ENCODE data around the gene ARFGEF3. TPM values are rescaled to one million over a fixed set of nuclear protein-coding genes. Genes with fewer than 3 reads are reported as not detected.

ARFGEF3 gene
- total and polyA plus RNA-seq, 10 of the 15 experiments (the other 5 are each of a cell fraction or from before 2014, with no cell fraction given), result under 0.01 to 0.08 (median 0.02) TPM; not detected in 1

- no peak overlapping the region for H3K9ac ChIP-seq (ENCODE audit: control insufficient read depth, insufficient read depth, low read length)
- FAIRE-seq, result no peak
- WGBS (ENCODE audit: insufficient coverage, insufficient replicate concordance, low lambda C conversion rate, missing lambda C conversion rate), result 88% methylated on average over 2 of the region's 2 CpGs
Measured at GRCh38 chr6:138159246-138159645, 2.5 kb upstream of the ARFGEF3 start.

More at GRCh38 chr6:138159246-138159645, 2.5 kb upstream of the ARFGEF3 start:
- RAD21 ChIA-PET (ENCODE audit: unreplicated experiment), result no interaction called here
- DNase-seq (ENCODE audit: low read depth, low spot score) (no peak), ATAC-seq (no peak)
- no peak overlapping the region for H3K4me2 ChIP-seq (ENCODE audit: control insufficient read depth, insufficient read depth)
- intact Hi-C loops (cut with micrococcal nuclease; ENCODE audit: unreplicated experiment) (no loop called here), in situ Hi-C loops (cut with MboI) (no loop called here)
- no peaks in the 10 kb centered on the region for H4K20me1 ChIP-seq (ENCODE audit: control insufficient read depth, insufficient read depth)
- TF ChIP-seq ATF2 (IDR thresholded peaks at IDR 0.05; ENCODE audit: low read length), result no peak
- TF ChIP-seq, protein P1, sequence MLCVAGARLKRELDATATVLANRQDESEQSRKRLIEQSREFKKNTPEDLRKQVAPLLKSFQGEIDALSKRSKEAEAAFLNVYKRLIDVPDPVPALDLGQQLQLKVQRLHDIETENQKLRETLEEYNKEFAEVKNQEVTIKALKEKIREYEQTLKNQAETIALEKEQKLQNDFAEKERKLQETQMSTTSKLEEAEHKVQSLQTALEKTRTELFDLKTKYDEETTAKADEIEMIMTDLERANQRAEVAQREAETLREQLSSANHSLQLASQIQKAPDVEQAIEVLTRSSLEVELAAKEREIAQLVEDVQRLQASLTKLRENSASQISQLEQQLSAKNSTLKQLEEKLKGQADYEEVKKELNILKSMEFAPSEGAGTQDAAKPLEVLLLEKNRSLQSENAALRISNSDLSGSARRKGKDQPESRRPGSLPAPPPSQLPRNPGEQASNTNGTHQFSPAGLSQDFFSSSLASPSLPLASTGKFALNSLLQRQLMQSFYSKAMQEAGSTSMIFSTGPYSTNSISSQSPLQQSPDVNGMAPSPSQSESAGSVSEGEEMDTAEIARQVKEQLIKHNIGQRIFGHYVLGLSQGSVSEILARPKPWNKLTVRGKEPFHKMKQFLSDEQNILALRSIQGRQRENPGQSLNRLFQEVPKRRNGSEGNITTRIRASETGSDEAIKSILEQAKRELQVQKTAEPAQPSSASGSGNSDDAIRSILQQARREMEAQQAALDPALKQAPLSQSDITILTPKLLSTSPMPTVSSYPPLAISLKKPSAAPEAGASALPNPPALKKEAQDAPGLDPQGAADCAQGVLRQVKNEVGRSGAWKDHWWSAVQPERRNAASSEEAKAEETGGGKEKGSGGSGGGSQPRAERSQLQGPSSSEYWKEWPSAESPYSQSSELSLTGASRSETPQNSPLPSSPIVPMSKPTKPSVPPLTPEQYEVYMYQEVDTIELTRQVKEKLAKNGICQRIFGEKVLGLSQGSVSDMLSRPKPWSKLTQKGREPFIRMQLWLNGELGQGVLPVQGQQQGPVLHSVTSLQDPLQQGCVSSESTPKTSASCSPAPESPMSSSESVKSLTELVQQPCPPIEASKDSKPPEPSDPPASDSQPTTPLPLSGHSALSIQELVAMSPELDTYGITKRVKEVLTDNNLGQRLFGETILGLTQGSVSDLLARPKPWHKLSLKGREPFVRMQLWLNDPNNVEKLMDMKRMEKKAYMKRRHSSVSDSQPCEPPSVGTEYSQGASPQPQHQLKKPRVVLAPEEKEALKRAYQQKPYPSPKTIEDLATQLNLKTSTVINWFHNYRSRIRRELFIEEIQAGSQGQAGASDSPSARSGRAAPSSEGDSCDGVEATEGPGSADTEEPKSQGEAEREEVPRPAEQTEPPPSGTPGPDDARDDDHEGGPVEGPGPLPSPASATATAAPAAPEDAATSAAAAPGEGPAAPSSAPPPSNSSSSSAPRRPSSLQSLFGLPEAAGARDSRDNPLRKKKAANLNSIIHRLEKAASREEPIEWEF (IDR thresholded peaks at IDR 0.05; ENCODE audit: insufficient replicate concordance, low read depth, low read length), result no peak
- SMC1A ChIA-PET (ENCODE audit: uncharacterized antibody, unreplicated experiment), result interaction anchor here (0.9 to 1.2 kb wide), 2 partner anchors 10 to 13 kb away, joined by 3 read pairs; no protein-coding TSS in a partner anchor
- H3K4me3 ChIP-seq, result no peak overlapping the region
- no peaks in the 10 kb centered on the region for H3K4me1 ChIP-seq (ENCODE audit: control insufficient read depth, insufficient read depth, low read length)
- H3K9me3 ChIP-seq (replicated peaks; ENCODE audit: control insufficient read depth, insufficient read depth, low read length), result no peaks in the 10 kb centered on the region
- peaks cover 12 to 21% of the 10 kb centered on the region in 2 experiments for H3K27me3 ChIP-seq (replicated peaks in 1 of 2; ENCODE audit: control insufficient read depth in 2 of 2, insufficient read depth in 2 of 2, low read length in 1 of 2)
- POLR2A ChIA-PET, result no interaction called here
- CTCF ChIA-PET, result interaction anchor here (1.2 kb wide), 1 partner anchor 43 kb away, joined by 3 read pairs; no protein-coding TSS in a partner anchor
- H3K27ac ChIP-seq (ENCODE audit: control insufficient read depth, insufficient read depth), result no peak overlapping the region
- H3K79me2 ChIP-seq (ENCODE audit: control insufficient read depth, insufficient read depth, low read length), result no peaks in the 10 kb centered on the region
- H3K36me3 ChIP-seq (ENCODE audit: control insufficient read depth in 2 of 2, insufficient read depth in 2 of 2, low read length in 1 of 2), result no peaks in the 10 kb centered on the region
- no peak overlapping the region for H2AFZ ChIP-seq (ENCODE audit: control insufficient read depth, low read depth, low read length)
- no TSS peak for BruUV-seq (replicated peaks)

Data from GM12878 (cell line).